ENCODE data around the gene TBATA. TPM values are rescaled to one million over a fixed set of nuclear protein-coding genes. Genes with fewer than 3 reads are reported as not detected.

The TBATA gene
- polyA plus RNA-seq, 1 donor (not counting 4 experiments of a cell fraction or from before 2014, with no cell fraction given) = not detected

DNA sequence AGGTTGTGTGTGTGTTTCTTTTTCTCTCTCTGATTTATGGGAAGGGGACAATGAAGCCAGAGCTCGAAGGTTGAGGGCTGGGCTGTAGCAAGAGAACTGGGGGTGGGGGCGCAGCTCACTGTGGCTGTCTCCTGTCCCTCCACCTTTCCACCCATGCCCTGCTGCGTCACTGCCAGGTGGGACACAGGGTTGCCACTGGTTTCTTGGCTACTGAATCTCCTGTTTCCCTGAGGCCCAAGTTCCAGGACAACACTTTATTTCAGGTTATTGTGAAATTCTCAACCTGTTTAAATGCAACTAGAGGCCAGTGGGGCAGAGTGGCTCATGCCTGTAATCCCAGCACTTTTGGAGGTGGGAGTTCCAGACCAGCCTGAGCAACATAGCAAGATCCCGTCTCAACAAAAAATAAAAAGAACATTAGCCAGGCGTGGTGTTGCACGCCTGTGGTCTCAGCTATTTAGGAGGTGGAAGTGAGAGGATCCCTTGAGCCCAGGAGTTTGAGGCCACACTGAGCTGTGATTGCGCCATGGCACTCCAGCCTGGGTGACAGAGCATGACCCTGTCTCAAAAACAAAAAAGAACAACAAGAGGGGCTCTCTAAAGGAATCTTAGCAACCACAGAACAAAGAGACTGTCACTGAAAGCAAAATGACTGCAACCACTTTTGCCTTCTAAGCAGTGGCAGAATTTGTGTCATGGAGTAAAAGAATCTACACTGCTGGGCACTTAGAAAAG, 22.6 kb downstream of the TBATA start:
- TF ChIP-seq, protein P1, sequence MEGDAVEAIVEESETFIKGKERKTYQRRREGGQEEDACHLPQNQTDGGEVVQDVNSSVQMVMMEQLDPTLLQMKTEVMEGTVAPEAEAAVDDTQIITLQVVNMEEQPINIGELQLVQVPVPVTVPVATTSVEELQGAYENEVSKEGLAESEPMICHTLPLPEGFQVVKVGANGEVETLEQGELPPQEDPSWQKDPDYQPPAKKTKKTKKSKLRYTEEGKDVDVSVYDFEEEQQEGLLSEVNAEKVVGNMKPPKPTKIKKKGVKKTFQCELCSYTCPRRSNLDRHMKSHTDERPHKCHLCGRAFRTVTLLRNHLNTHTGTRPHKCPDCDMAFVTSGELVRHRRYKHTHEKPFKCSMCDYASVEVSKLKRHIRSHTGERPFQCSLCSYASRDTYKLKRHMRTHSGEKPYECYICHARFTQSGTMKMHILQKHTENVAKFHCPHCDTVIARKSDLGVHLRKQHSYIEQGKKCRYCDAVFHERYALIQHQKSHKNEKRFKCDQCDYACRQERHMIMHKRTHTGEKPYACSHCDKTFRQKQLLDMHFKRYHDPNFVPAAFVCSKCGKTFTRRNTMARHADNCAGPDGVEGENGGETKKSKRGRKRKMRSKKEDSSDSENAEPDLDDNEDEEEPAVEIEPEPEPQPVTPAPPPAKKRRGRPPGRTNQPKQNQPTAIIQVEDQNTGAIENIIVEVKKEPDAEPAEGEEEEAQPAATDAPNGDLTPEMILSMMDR (optimal IDR thresholded peaks at IDR 0.05 in 1 of 3, IDR thresholded peaks at IDR 0.05 in 1 of 3, conservative IDR thresholded peaks at IDR 0.05 in 1 of 3; ENCODE audit: extremely low read depth in 1 of 3, insufficient read depth in 2 of 3, low read length in 3 of 3) = no peak
- no peak for TF ChIP-seq EZH2 (IDR thresholded peaks at IDR 0.05; ENCODE audit: low read length)
- Histone ChIP-seq H3K27me3 (ENCODE audit: control insufficient read depth, extremely low read depth, insufficient read depth, low read length) (peaks cover 27% of the 10 kb centered on the region), H3K9ac (ENCODE audit: control insufficient read depth, extremely low read depth, insufficient read depth, low read length) (no peak overlapping the region), H3K4me2 (ENCODE audit: control insufficient read depth, extremely low read depth, insufficient read depth, low read depth, low read length) (no peak overlapping the region), H3K27ac (ENCODE audit: control insufficient read depth, insufficient read depth, low read length) (no peak overlapping the region), H2AFZ (ENCODE audit: control insufficient read depth, low read length) (no peak overlapping the region), H3K4me1 (ENCODE audit: control insufficient read depth, extremely low read depth, insufficient read depth, low read length) (peaks cover 4% of the 10 kb centered on the region), H3K36me3 (ENCODE audit: control insufficient read depth in 2 of 2, extremely low read depth in 1 of 2, insufficient read depth in 2 of 2, low read length in 2 of 2) (no peaks in the 10 kb centered on the region), H3K79me2 (ENCODE audit: control insufficient read depth, insufficient read depth, low read length) (no peaks in the 10 kb centered on the region), H4K20me1 (ENCODE audit: control insufficient read depth, extremely low read depth, insufficient read depth, low read length) (peaks cover 3% of the 10 kb centered on the region), H3K4me3 (ENCODE audit: control insufficient read depth in 2 of 3, extremely low read depth in 1 of 3, insufficient read depth in 2 of 3, low read depth in 1 of 3, low read length in 3 of 3) (no peak overlapping the region), H3K9me3 (ENCODE audit: control insufficient read depth, low read depth, low read length) (no peaks in the 10 kb centered on the region), H3K9me1 (ENCODE audit: control insufficient read depth, extremely low read depth, insufficient read depth, low read length) (no peaks in the 10 kb centered on the region)
- FAIRE-seq (no peak), DNase-seq (ENCODE audit: low read depth, low spot score) (no peak)
- dilution Hi-C loops (cut with MboI; ENCODE audit: extremely low pct_ligation_motif_present, low sequenced_read_pairs) = no loop called here

DNA sequence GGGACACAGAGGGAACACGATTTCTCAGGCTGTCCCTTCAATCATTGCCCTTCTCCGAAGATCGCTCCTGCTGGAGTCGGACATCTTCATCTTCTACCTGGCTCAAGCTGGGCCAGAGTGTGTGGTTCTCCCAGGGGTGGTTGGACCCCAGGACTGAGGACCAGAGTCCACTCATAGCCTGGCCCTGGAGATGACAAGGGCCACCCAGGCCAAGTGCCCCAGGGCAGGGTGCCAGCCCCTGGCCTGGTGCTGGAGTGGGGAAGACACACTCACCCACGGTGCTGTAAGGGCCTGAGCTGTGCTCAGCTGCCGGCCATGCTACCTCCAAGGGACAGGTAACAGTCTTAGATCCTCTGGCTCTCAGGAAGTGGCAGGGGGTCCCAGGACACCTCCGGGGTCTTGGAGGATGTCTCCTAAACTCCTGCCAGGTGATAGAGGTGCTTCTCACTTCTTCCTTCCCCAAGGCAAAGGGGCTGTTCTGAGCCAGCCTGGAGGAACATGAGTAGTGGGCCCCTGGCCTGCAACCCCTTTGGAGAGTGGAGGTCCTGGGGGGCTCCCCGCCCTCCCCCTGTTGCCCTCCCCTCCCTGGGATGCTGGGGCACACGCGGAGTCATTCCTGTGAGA, 23.3 kb downstream of the TBATA start:
- dilution Hi-C loops (cut with MboI; ENCODE audit: extremely low pct_ligation_motif_present, low sequenced_read_pairs) = no loop called here
- H3K4me3 ChIP-seq (ENCODE audit: control insufficient read depth in 2 of 3, extremely low read depth in 1 of 3, insufficient read depth in 2 of 3, low read depth in 1 of 3, low read length in 3 of 3) = no peak overlapping the region
- FAIRE-seq (no peak), DNase-seq (ENCODE audit: low read depth, low spot score) (no peak)
- peaks cover 4% of the 10 kb centered on the region for H3K4me1 ChIP-seq (ENCODE audit: control insufficient read depth, extremely low read depth, insufficient read depth, low read length)
- no peaks in the 10 kb centered on the region for H3K9me3 ChIP-seq (ENCODE audit: control insufficient read depth, low read depth, low read length)
- no peak overlapping the region for H3K4me2 ChIP-seq (ENCODE audit: control insufficient read depth, extremely low read depth, insufficient read depth, low read depth, low read length)
- H3K79me2 ChIP-seq (ENCODE audit: control insufficient read depth, insufficient read depth, low read length) = no peaks in the 10 kb centered on the region
- no peak overlapping the region for H3K27ac ChIP-seq (ENCODE audit: control insufficient read depth, insufficient read depth, low read length)
- H3K36me3 ChIP-seq (ENCODE audit: control insufficient read depth in 2 of 2, extremely low read depth in 1 of 2, insufficient read depth in 2 of 2, low read length in 2 of 2) = no peaks in the 10 kb centered on the region
- no peak overlapping the region for H3K9ac ChIP-seq (ENCODE audit: control insufficient read depth, extremely low read depth, insufficient read depth, low read length)
- TF ChIP-seq, protein P1 (optimal IDR thresholded peaks at IDR 0.05 in 1 of 3, IDR thresholded peaks at IDR 0.05 in 1 of 3, conservative IDR thresholded peaks at IDR 0.05 in 1 of 3; ENCODE audit: extremely low read depth in 1 of 3, insufficient read depth in 2 of 3, low read length in 3 of 3) = no peak
- no peak for TF ChIP-seq EZH2 (IDR thresholded peaks at IDR 0.05; ENCODE audit: low read length)
- H3K27me3 ChIP-seq (ENCODE audit: control insufficient read depth, extremely low read depth, insufficient read depth, low read length) = peaks cover 27% of the 10 kb centered on the region
- H4K20me1 ChIP-seq (ENCODE audit: control insufficient read depth, extremely low read depth, insufficient read depth, low read length) = peaks cover 3% of the 10 kb centered on the region
- H2AFZ ChIP-seq (ENCODE audit: control insufficient read depth, low read length) = no peak overlapping the region
- H3K9me1 ChIP-seq (ENCODE audit: control insufficient read depth, extremely low read depth, insufficient read depth, low read length) = no peaks in the 10 kb centered on the region
